ENCODE results near the gene GRID1. TPM values are rescaled to one million over a fixed set of nuclear protein-coding genes. Genes with fewer than 3 reads are reported as not detected.

GRID1 gene
- total RNA-seq, 1 experiment from 2014 or later = not detected

GRCh38 chr10:86163522-86164173 is 202.9 kb downstream of the GRID1 start:
- no peaks in the 10 kb centered on the region for H3F3A ChIP-seq (ENCODE audit: low read length, unreplicated experiment)
- ChIA-PET CTCF (no interaction called here), POLR2A (ENCODE audit: unreplicated experiment) (no interaction called here)
- no peak overlapping the region for H3K27ac ChIP-seq (ENCODE audit: low read length)
- H3K9me2 ChIP-seq (replicated peaks; ENCODE audit: low read length) = no peaks in the 10 kb centered on the region
- intact Hi-C loops (cut with micrococcal nuclease) = no loop called here
- no peaks in the 10 kb centered on the region for H3K9me3 ChIP-seq (ENCODE audit: low read length)
- H3K4me2 ChIP-seq (ENCODE audit: low read length) = no peak overlapping the region
- no peak overlapping the region for H3K4me3 ChIP-seq (ENCODE audit: low read length)
- no peaks in the 10 kb centered on the region for H3K79me2 ChIP-seq (ENCODE audit: low read length)
- no peaks in the 10 kb centered on the region for H4K20me1 ChIP-seq (ENCODE audit: low read length)
- no peak for DNase-seq
- no peak overlapping the region for H3K9ac ChIP-seq (ENCODE audit: low read length)
- ATAC-seq = no peak
- no peaks in the 10 kb centered on the region for H3K27me3 ChIP-seq (ENCODE audit: low read length)
- no TSS peak for BruUV-seq (replicated peaks)
- no peak for TF ChIP-seq CTCF (conservative IDR thresholded peaks at IDR 0.05; ENCODE audit: low read depth, low read length)
- TF ChIP-seq EZH2 (IDR thresholded peaks at IDR 0.05; ENCODE audit: low read length, unreplicated experiment) = no peak
- no peak for TF ChIP-seq EZH2phosphoT487 (IDR thresholded peaks at IDR 0.05; ENCODE audit: borderline replicate concordance, low read length)
- no peaks in the 10 kb centered on the region for H3K36me3 ChIP-seq (ENCODE audit: low read depth, low read length)
- H2AFZ ChIP-seq (ENCODE audit: low read length) = no peak overlapping the region
- no peaks in the 10 kb centered on the region for H3K4me1 ChIP-seq (ENCODE audit: insufficient read depth, low read length)

- no peaks in the 10 kb centered on the region for H3K36me3 ChIP-seq (ENCODE audit: low read depth, low read length)
- H3F3A ChIP-seq (ENCODE audit: low read length, unreplicated experiment) = no peaks in the 10 kb centered on the region
- no peak overlapping the region for H3K4me2 ChIP-seq (ENCODE audit: low read length)
- no TSS peak for BruUV-seq (replicated peaks)
- ChIA-PET CTCF (no interaction called here), POLR2A (ENCODE audit: unreplicated experiment) (no interaction called here)
- H3K27ac ChIP-seq (ENCODE audit: low read length) = no peak overlapping the region
- DNase-seq = no peak
- no peak for ATAC-seq
- TF ChIP-seq EZH2phosphoT487 (IDR thresholded peaks at IDR 0.05; ENCODE audit: borderline replicate concordance, low read length) = no peak
- TF ChIP-seq EZH2 (IDR thresholded peaks at IDR 0.05; ENCODE audit: low read length, unreplicated experiment) = no peak
- TF ChIP-seq CTCF (conservative IDR thresholded peaks at IDR 0.05; ENCODE audit: low read depth, low read length) = no peak
- H3K9me2 ChIP-seq (replicated peaks; ENCODE audit: low read length) = no peaks in the 10 kb centered on the region
- H4K20me1 ChIP-seq (ENCODE audit: low read length) = no peaks in the 10 kb centered on the region
- H2AFZ ChIP-seq (ENCODE audit: low read length) = no peak overlapping the region
- no peak overlapping the region for H3K4me3 ChIP-seq (ENCODE audit: low read length)
- H3K9ac ChIP-seq (ENCODE audit: low read length) = no peak overlapping the region
- no peaks in the 10 kb centered on the region for H3K4me1 ChIP-seq (ENCODE audit: insufficient read depth, low read length)
- H3K9me3 ChIP-seq (ENCODE audit: low read length) = no peaks in the 10 kb centered on the region
- no peaks in the 10 kb centered on the region for H3K79me2 ChIP-seq (ENCODE audit: low read length)
- intact Hi-C loops (cut with micrococcal nuclease) = no loop called here
- no peaks in the 10 kb centered on the region for H3K27me3 ChIP-seq (ENCODE audit: low read length)
These were observed 203.7 kb downstream of the GRID1 start for GRCh38 chr10:86162696-86163400.

- TF ChIP-seq EZH2phosphoT487 (IDR thresholded peaks at IDR 0.05; ENCODE audit: borderline replicate concordance, low read length) (no peak), CTCF (conservative IDR thresholded peaks at IDR 0.05; ENCODE audit: low read depth, low read length) (no peak), EZH2 (IDR thresholded peaks at IDR 0.05; ENCODE audit: low read length, unreplicated experiment) (no peak)
- Histone ChIP-seq H3K9me2 (replicated peaks; ENCODE audit: low read length) (no peaks in the 10 kb centered on the region), H3K27ac (ENCODE audit: low read length) (no peak overlapping the region), H3K36me3 (ENCODE audit: low read depth, low read length) (no peaks in the 10 kb centered on the region), H3K4me3 (ENCODE audit: low read length) (no peak overlapping the region), H3K4me2 (ENCODE audit: low read length) (no peak overlapping the region), H3K27me3 (ENCODE audit: low read length) (no peaks in the 10 kb centered on the region), H3K9ac (ENCODE audit: low read length) (no peak overlapping the region), H3F3A (ENCODE audit: low read length, unreplicated experiment) (no peaks in the 10 kb centered on the region), H3K79me2 (ENCODE audit: low read length) (no peaks in the 10 kb centered on the region), H3K9me3 (ENCODE audit: low read length) (no peaks in the 10 kb centered on the region), H2AFZ (ENCODE audit: low read length) (no peak overlapping the region), H3K4me1 (ENCODE audit: insufficient read depth, low read length) (no peaks in the 10 kb centered on the region), H4K20me1 (ENCODE audit: low read length) (no peaks in the 10 kb centered on the region)
- ChIA-PET CTCF (no interaction called here), POLR2A (ENCODE audit: unreplicated experiment) (no interaction called here)
- DNase-seq = no peak
- intact Hi-C loops (cut with micrococcal nuclease) = no loop called here
- no peak for ATAC-seq
- no TSS peak for BruUV-seq (replicated peaks)
These were observed 204.6 kb downstream of the GRID1 start for GRCh38 chr10:86162036-86162435.

All from PC-3 (cell line).